Left lung (tissue), 10 donors: ENCODE data around the gene GAS6. TPM values are rescaled to one million over a fixed set of nuclear protein-coding genes. Genes with fewer than 3 reads are reported as not detected.

ENCODE experiments used
- ATAC-seq: fragments of 200-7000 bp; cut with Tn5 transposase; one replicate; pipeline ENCODE4 v1.9.1; 2020; ENCODE audit warnings: moderate library complexity
- DNase-seq, 4 donors: peaks; one replicate each; pipeline ENCODE4 v3.0.0-alpha.2; 2013 to 2020
- H3K27ac ChIP-seq, 2 donors: fragments of 200-600 bp; sonication (generic) in 1 of 2; one replicate each; pipeline versions ENCODE4 v1.5.0 to v1.8.0; 2020 to 2021
- H3K27me3 ChIP-seq, 2 donors: fragments of 200-600 bp; sonication (generic) in 1 of 2; one replicate each; pipeline versions ENCODE4 v1.5.0 to v1.8.0; 2020 to 2021
- H3K36me3 ChIP-seq, 2 donors: fragments of 200-600 bp; sonication (generic) in 1 of 2; one replicate each; pipeline versions ENCODE4 v1.5.0 to v1.8.0; 2020 to 2021
- H3K4me1 ChIP-seq, 2 donors: fragments of 200-600 bp; one replicate each; pipeline ENCODE4 v1.8.0; 2021
- H3K4me3 ChIP-seq, 2 donors: fragments of 200-600 bp; sonication (generic) in 1 of 2; one replicate each; pipeline versions ENCODE4 v1.5.0 to v1.8.0; 2020 to 2021; ENCODE audit warnings: mild to moderate bottlenecking in 1 of 2
- H3K9me3 ChIP-seq, 2 donors: fragments of 200-600 bp; sonication (generic) in 1 of 2; one replicate each; pipeline versions ENCODE4 v1.5.0 to v1.8.0; 2020 to 2021
- CTCF ChIP-seq, 2 donors: fragments of 200-600 bp; sonication (generic) in 1 of 2; IDR thresholded peaks; one replicate each; pipeline versions ENCODE4 v1.5.0 to v1.8.0; 2021; ENCODE audit warnings: antibody characterized with exemption in 2 of 2
- intact Hi-C, 2 donors: fragments of 100-400 bp; cut with DNase I; formaldehyde crosslinking; loops; one replicate each; pipeline versions ENCODE4 v1.11.2 to v1.14.2; 2022
- polyA plus RNA-seq, 6 donors: library from polyadenylated mRNA; unstranded; fragments of 120-200 nt; gene quantifications; one replicate each; pipeline ENCODE4 v1.2.1, GENCODE V29; 2013; ENCODE audit not compliant: insufficient read length in 6 of 6
- total RNA-seq, 2 donors: library from RNA; stranded (reverse); fragmentation: NEBNext Ultra II Directional; extraction: Animal tissue kit (Norgen Biotek cat#: 25700); gene quantifications; one replicate each; pipeline ENCODE4 v1.2.1, GENCODE V29; 2021
- donor health status: DM: no; HTN: yes; CAD: no.
- donor health status: DM: no; HTN: no; CAD: no.

The GAS6 gene
- total and polyA plus RNA-seq, 8 donors, result 24.8 to 169 (median 33.5) TPM

GRCh38 chr13:113850722-113851479, 13.0 kb downstream of the GAS6 start:
- DNase-seq (no peak), ATAC-seq (no peak)
- H3K27me3 ChIP-seq, result no peaks in the 10 kb centered on the region
- H3K36me3 ChIP-seq, result peaks cover 0 to 14% of the 10 kb centered on the region in 2 donors
- intact Hi-C loops, result no loop called here
- peaks cover 17 to 27% of the 10 kb centered on the region in 2 donors for H3K4me1 ChIP-seq
- no peaks in the 10 kb centered on the region for H3K9me3 ChIP-seq
- no peak overlapping the region for H3K27ac ChIP-seq
- TF ChIP-seq CTCF (IDR thresholded peaks at IDR 0.05), result no peak
- H3K4me3 ChIP-seq, result no peak overlapping the region

- Histone ChIP-seq H3K27me3 (no peaks in the 10 kb centered on the region), H3K4me3 (no peak overlapping the region), H3K4me1 (peaks cover 17 to 26% of the 10 kb centered on the region in 2 donors), H3K27ac (no peak overlapping the region), H3K36me3 (peaks cover 0 to 21% of the 10 kb centered on the region in 2 donors), H3K9me3 (no peaks in the 10 kb centered on the region)
- ATAC-seq, result no peak
- TF ChIP-seq CTCF (IDR thresholded peaks at IDR 0.05), result no peak
- DNase-seq, result no peak
- intact Hi-C loops, result no loop called here
Observed at GRCh38 chr13:113849981-113850721, 13.7 kb downstream of the GAS6 start.

GRCh38 chr13:113849546-113849945, 14.3 kb downstream of the GAS6 start:
- TF ChIP-seq CTCF (IDR thresholded peaks at IDR 0.05), result no peak
- ATAC-seq (no peak), DNase-seq (no peak)
- intact Hi-C loops, result no loop called here
- no peaks in the 10 kb centered on the region for H3K27me3 ChIP-seq
- peaks cover 12 to 26% of the 10 kb centered on the region in 2 donors for H3K4me1 ChIP-seq
- no peaks in the 10 kb centered on the region for H3K9me3 ChIP-seq
- no peak overlapping the region for H3K4me3 ChIP-seq
- H3K36me3 ChIP-seq, result peaks cover 0 to 21% of the 10 kb centered on the region in 2 donors
- no peak overlapping the region for H3K27ac ChIP-seq

GRCh38 chr13:113848431-113849260, 15.2 kb downstream of the GAS6 start:
- no peak overlapping the region for H3K27ac ChIP-seq
- peak in 1 of 4 donors; percentile 63 for DNase-seq
- no peak for TF ChIP-seq CTCF (IDR thresholded peaks at IDR 0.05)

More at GRCh38 chr13:113848431-113849260, 15.2 kb downstream of the GAS6 start:
- ATAC-seq, result peak; percentile 24
- Histone ChIP-seq H3K36me3 (peaks cover 0 to 25% of the 10 kb centered on the region in 2 donors), H3K4me3 (no peak overlapping the region), H3K4me1 (peaks cover 3 to 21% of the 10 kb centered on the region in 2 donors), H3K9me3 (no peaks in the 10 kb centered on the region), H3K27me3 (no peaks in the 10 kb centered on the region)
- intact Hi-C loops, result no loop called here
